HEK293 (cell line): ENCODE measurements around the gene AADAT.

ENCODE experiments used
- CTCF ChIA-PET: fragments of 350-600 bp; formaldehyde crosslinking; extraction: SDS; loops from one replicate; lab custom pipeline; 2021; ENCODE audit warnings: antibody characterized with exemption; lab: Yijun Ruan, JAX
- POLR2A ChIA-PET: fragments of 300-600 bp; formaldehyde crosslinking; extraction: SDS; loops from one replicate; lab custom pipeline; 2020; ENCODE audit warnings: antibody characterized with exemption, inconsistent platforms; lab: Yijun Ruan, JAX
- H3K27ac ChIP-seq: fragments of 200-500 bp; sonication (Bioruptor generic); 2 replicates; pipeline ENCODE4 v1.5.1; 2014; ENCODE audit warnings: low read depth, low read length, control low read depth, inconsistent platforms; ENCODE audit errors: extremely low read depth
- H3K36me3 ChIP-seq, 2 experiments: fragments of 200-500 bp in 1 of 2; sonication (Bioruptor generic) in 1 of 2; 1 replicate in 1 of 2; 2 replicates in 1 of 2; pipeline ENCODE4 v1.5.1; 2014 to 2017; ENCODE audit warnings: inconsistent platforms in 2 of 2, low read length in 2 of 2; ENCODE audit not compliant: control insufficient read depth in 2 of 2, insufficient read depth in 1 of 2
- H3K4me1 ChIP-seq: fragments of 200-500 bp; sonication (Bioruptor generic); 2 replicates; pipeline ENCODE4 v1.5.1; 2014; ENCODE audit warnings: mild to moderate bottlenecking, low read length, inconsistent platforms; ENCODE audit not compliant: control insufficient read depth, insufficient read depth
- H3K4me3 ChIP-seq: 2 replicates; pipeline ENCODE4 v1.5.1; 2011; ENCODE audit warnings: low read depth, mild to moderate bottlenecking, control low read depth, low read length, moderate library complexity
- H3K9me3 ChIP-seq: fragments of 200-500 bp; sonication (Bioruptor generic); 2 replicates; pipeline ENCODE4 v1.5.1; 2014; ENCODE audit warnings: low read depth, low read length, inconsistent platforms; ENCODE audit not compliant: control insufficient read depth, insufficient read depth
- FEZF1 ChIP-seq: fragments of 450-650 bp; formaldehyde crosslinking; IDR thresholded peaks from 2 replicates; pipeline ENCODE4 v1.5.1; 2016; ENCODE audit warnings: missing biosample characterization, missing genetic modification characterization
- KLF9 ChIP-seq: fragments of 450-650 bp; formaldehyde crosslinking; IDR thresholded peaks from 2 replicates; pipeline ENCODE4 v1.5.1; 2016; ENCODE audit warnings: missing biosample characterization, missing genetic modification characterization, low read depth
- MZF1 ChIP-seq: fragments of 450-650 bp; formaldehyde crosslinking; IDR thresholded peaks from 2 replicates; pipeline ENCODE4 v1.5.1; 2017; ENCODE audit warnings: missing biosample characterization, missing genetic modification characterization, borderline replicate concordance
- PBX3 ChIP-seq: sonication (generic); formaldehyde crosslinking; IDR thresholded peaks from 2 replicates; pipeline ENCODE4 v1.8.1; 2022; ENCODE audit warnings: mild to moderate bottlenecking, moderate library complexity, missing genetic modification reagents
- YY1 ChIP-seq: fragments of 450-650 bp; formaldehyde crosslinking; IDR thresholded peaks from 2 replicates; pipeline ENCODE4 v1.5.1; 2018; ENCODE audit warnings: missing biosample characterization, missing genetic modification characterization
- ZBTB17 ChIP-seq: fragments of 450-650 bp; formaldehyde crosslinking; IDR thresholded peaks from 2 replicates; pipeline ENCODE4 v1.5.1; 2016; ENCODE audit warnings: missing biosample characterization, missing genetic modification characterization
- ZBTB7A ChIP-seq: fragments of 450-650 bp; formaldehyde crosslinking; IDR thresholded peaks from 2 replicates; pipeline ENCODE4 v1.5.1; 2016; ENCODE audit warnings: low read depth, missing biosample characterization, missing genetic modification characterization
- ZIC2 ChIP-seq: fragments of 450-650 bp; formaldehyde crosslinking; IDR thresholded peaks from 2 replicates; pipeline ENCODE4 v1.5.1; 2016; ENCODE audit warnings: missing biosample characterization, missing genetic modification characterization
- ZNF10 ChIP-seq: fragments of 450-650 bp; formaldehyde crosslinking; IDR thresholded peaks from 2 replicates; pipeline ENCODE4 v1.5.1; 2017; ENCODE audit warnings: missing biosample characterization, missing genetic modification characterization
- ZNF140 ChIP-seq: fragments of 450-650 bp; formaldehyde crosslinking; IDR thresholded peaks from 2 replicates; pipeline ENCODE4 v1.5.1; 2016; ENCODE audit warnings: missing biosample characterization, missing genetic modification characterization
- ZNF146 ChIP-seq: fragments of 450-650 bp; formaldehyde crosslinking; IDR thresholded peaks from 2 replicates; pipeline ENCODE4 v1.5.1; 2016; ENCODE audit warnings: missing biosample characterization, missing genetic modification characterization
- ZNF391 ChIP-seq: fragments of 450-650 bp; formaldehyde crosslinking; IDR thresholded peaks from 2 replicates; pipeline ENCODE4 v1.5.1; 2016; ENCODE audit warnings: low read depth, missing biosample characterization, missing genetic modification characterization, borderline replicate concordance
- ZNF394 ChIP-seq: fragments of 450-650 bp; formaldehyde crosslinking; IDR thresholded peaks from 2 replicates; pipeline ENCODE4 v1.5.1; 2016; ENCODE audit warnings: missing biosample characterization, missing genetic modification characterization, mild to moderate bottlenecking, moderate library complexity, borderline replicate concordance
- ZNF48 ChIP-seq: fragments of 450-650 bp; formaldehyde crosslinking; IDR thresholded peaks from 2 replicates; pipeline ENCODE4 v1.5.1; 2016; ENCODE audit warnings: missing biosample characterization, missing genetic modification characterization
- ZNF513 ChIP-seq: fragments of 450-650 bp; IDR thresholded peaks from 2 replicates; pipeline ENCODE4 v1.5.1; 2018; ENCODE audit warnings: missing biosample characterization, missing genetic modification characterization
- ZNF629 ChIP-seq: fragments of 450-650 bp; formaldehyde crosslinking; IDR thresholded peaks from 2 replicates; pipeline ENCODE4 v1.5.1; 2017; ENCODE audit warnings: missing biosample characterization, missing genetic modification characterization
- ZNF639 ChIP-seq: fragments of 450-650 bp; formaldehyde crosslinking; IDR thresholded peaks from 2 replicates; pipeline ENCODE4 v1.5.1; 2016; ENCODE audit warnings: missing biosample characterization, missing genetic modification characterization
- ZNF76 ChIP-seq: fragments of 450-650 bp; formaldehyde crosslinking; IDR thresholded peaks from 2 replicates; pipeline ENCODE4; 2016; ENCODE audit warnings: low read depth, missing biosample characterization, missing genetic modification characterization, borderline replicate concordance
- ZNF776 ChIP-seq: fragments of 450-650 bp; formaldehyde crosslinking; IDR thresholded peaks from 2 replicates; pipeline ENCODE4 v1.5.0; 2017; ENCODE audit warnings: missing biosample characterization, missing genetic modification characterization, borderline replicate concordance
- ZNF777 ChIP-seq: fragments of 450-650 bp; formaldehyde crosslinking; IDR thresholded peaks from 2 replicates; pipeline ENCODE4 v1.5.1; 2017; ENCODE audit warnings: missing biosample characterization, missing genetic modification characterization, borderline replicate concordance
- ZNF837 ChIP-seq: fragments of 450-650 bp; formaldehyde crosslinking; IDR thresholded peaks from 2 replicates; pipeline ENCODE4 v1.5.1; 2016; ENCODE audit warnings: missing biosample characterization, missing genetic modification characterization
- ZSCAN30 ChIP-seq: fragments of 450-650 bp; IDR thresholded peaks from 2 replicates; pipeline ENCODE4 v1.5.1; 2018; ENCODE audit warnings: missing biosample characterization, mild to moderate bottlenecking, missing genetic modification characterization, moderate library complexity
- ZXDB ChIP-seq: fragments of 450-650 bp; formaldehyde crosslinking; IDR thresholded peaks from 2 replicates; pipeline ENCODE4 v1.5.1; 2016; ENCODE audit warnings: missing biosample characterization, missing genetic modification characterization
- TF ChIP-seq, protein P1 (sequence below): fragments of 450-650 bp; formaldehyde crosslinking; IDR thresholded peaks from 2 replicates; pipeline ENCODE4 v1.5.1; 2016; ENCODE audit warnings: missing biosample characterization, missing genetic modification characterization, borderline replicate concordance
- TF ChIP-seq, protein P2 (sequence below): fragments of 450-650 bp; formaldehyde crosslinking; IDR thresholded peaks from 2 replicates; pipeline ENCODE4 v1.5.1; 2017; ENCODE audit warnings: missing biosample characterization, missing genetic modification characterization

The AADAT gene

GRCh38 chr4:170134821-170135220, 45.1 kb upstream of the AADAT start:
- Histone ChIP-seq H3K27ac (no peak overlapping the region), H3K4me1 (no peaks in the 10 kb centered on the region), H3K9me3 (no peaks in the 10 kb centered on the region), H3K36me3 (no peaks in the 10 kb centered on the region), H3K4me3 (no peak overlapping the region)
- ChIA-PET CTCF (interaction anchor here (0.7 kb wide), 1 partner anchor 124 kb away, joined by 3 read pairs; no protein-coding TSS in a partner anchor), POLR2A (no interaction called here)
- TF ChIP-seq ZIC2: no peak
- no peak for TF ChIP-seq ZNF776 (tag by site-specific recombination)
- TF ChIP-seq ZXDB (tag by site-specific recombination): no peak
- TF ChIP-seq ZNF146 (tag by site-specific recombination): no peak
- no peak for TF ChIP-seq KLF9 (tag by site-specific recombination)
- no peak for TF ChIP-seq ZBTB7A (tag by site-specific recombination)
- TF ChIP-seq ZNF48 (tag by site-specific recombination): no peak
- no peak for TF ChIP-seq ZNF76 (tag by site-specific recombination)
- no peak for TF ChIP-seq ZNF837 (tag by site-specific recombination)
- TF ChIP-seq FEZF1 (tag by site-specific recombination): no peak
- TF ChIP-seq MZF1 (tag by site-specific recombination): no peak

GRCh38 chr4:170128219-170128804, 38.6 kb upstream of the AADAT start:
- Histone ChIP-seq H3K9me3 (no peaks in the 10 kb centered on the region), H3K4me3 (no peak overlapping the region), H3K36me3 (no peaks in the 10 kb centered on the region), H3K27ac (no peak overlapping the region), H3K4me1 (no peaks in the 10 kb centered on the region)
- POLR2A ChIA-PET: no interaction called here
- TF ChIP-seq, protein P1, sequence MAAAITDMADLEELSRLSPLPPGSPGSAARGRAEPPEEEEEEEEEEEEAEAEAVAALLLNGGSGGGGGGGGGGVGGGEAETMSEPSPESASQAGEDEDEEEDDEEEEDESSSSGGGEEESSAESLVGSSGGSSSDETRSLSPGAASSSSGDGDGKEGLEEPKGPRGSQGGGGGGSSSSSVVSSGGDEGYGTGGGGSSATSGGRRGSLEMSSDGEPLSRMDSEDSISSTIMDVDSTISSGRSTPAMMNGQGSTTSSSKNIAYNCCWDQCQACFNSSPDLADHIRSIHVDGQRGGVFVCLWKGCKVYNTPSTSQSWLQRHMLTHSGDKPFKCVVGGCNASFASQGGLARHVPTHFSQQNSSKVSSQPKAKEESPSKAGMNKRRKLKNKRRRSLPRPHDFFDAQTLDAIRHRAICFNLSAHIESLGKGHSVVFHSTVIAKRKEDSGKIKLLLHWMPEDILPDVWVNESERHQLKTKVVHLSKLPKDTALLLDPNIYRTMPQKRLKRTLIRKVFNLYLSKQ (tag by site-specific recombination): no peak
- TF ChIP-seq ZNF391 (tag by site-specific recombination) (no peak), ZNF140 (no peak), ZNF146 (tag by site-specific recombination) (no peak), ZNF776 (tag by site-specific recombination) (no peak), ZNF777 (no peak), PBX3 (CRISPR knock-in tag) (no peak), ZBTB17 (no peak), ZNF629 (tag by site-specific recombination) (no peak), ZNF639 (no peak), ZNF513 (tag by site-specific recombination) (no peak), ZSCAN30 (tag by site-specific recombination) (no peak), ZNF394 (tag by site-specific recombination) (no peak), ZNF10 (tag by site-specific recombination) (no peak), YY1 (tag by site-specific recombination) (no peak)
- TF ChIP-seq, protein P2, sequence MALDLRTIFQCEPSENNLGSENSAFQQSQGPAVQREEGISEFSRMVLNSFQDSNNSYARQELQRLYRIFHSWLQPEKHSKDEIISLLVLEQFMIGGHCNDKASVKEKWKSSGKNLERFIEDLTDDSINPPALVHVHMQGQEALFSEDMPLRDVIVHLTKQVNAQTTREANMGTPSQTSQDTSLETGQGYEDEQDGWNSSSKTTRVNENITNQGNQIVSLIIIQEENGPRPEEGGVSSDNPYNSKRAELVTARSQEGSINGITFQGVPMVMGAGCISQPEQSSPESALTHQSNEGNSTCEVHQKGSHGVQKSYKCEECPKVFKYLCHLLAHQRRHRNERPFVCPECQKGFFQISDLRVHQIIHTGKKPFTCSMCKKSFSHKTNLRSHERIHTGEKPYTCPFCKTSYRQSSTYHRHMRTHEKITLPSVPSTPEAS (tag by site-specific recombination): no peak
- CTCF ChIA-PET: interaction anchor here (1.2 kb wide), 1 partner anchor 71 kb away, joined by 5 read pairs; no protein-coding TSS in a partner anchor
